ENCODE data around the gene GSTP1. TPM values are rescaled to one million over a fixed set of nuclear protein-coding genes. Genes with fewer than 3 reads are reported as not detected.
A peak's percentile ranks its signal among the peaks of the same experiment; 100 is the strongest.

Gene GSTP1
- total RNA-seq, 2 experiments from 2014 or later: 1,139 to 1,604 TPM

GRCh38 chr11:67614730-67615714, 31.4 kb downstream of the GSTP1 start:
- peak overlapping the region; percentile 59 for H3K4me3 ChIP-seq (ENCODE audit: low read depth, low read length, poor library complexity, severe bottlenecking)
- H4K20me1 ChIP-seq (ENCODE audit: insufficient read depth, low read length): no peaks in the 10 kb centered on the region
- peaks cover 34% of the 10 kb centered on the region for H3K4me1 ChIP-seq (ENCODE audit: insufficient read depth, low read length, poor library complexity, severe bottlenecking)
- peak overlapping the region; percentile 91 for H3K27ac ChIP-seq (ENCODE audit: low read depth, low read length, poor library complexity, severe bottlenecking)
- BruUV-seq (replicated peaks): no TSS peak
- H3K79me2 ChIP-seq (ENCODE audit: insufficient read depth, low read depth, low read length): no peaks in the 10 kb centered on the region
- peaks cover 36% of the 10 kb centered on the region for H3K36me3 ChIP-seq (ENCODE audit: insufficient read depth, low read length)
- peak overlapping the region; percentile 78 for H3K4me2 ChIP-seq (ENCODE audit: low read length)
- no peaks in the 10 kb centered on the region for H3K9me2 ChIP-seq (ENCODE audit: insufficient read depth, low read length)
- ChIA-PET POLR2A (interaction anchor here (0.7 to 1.2 kb wide), 3 partner anchors 15 to 52 kb away, joined by 3 to 4 read pairs (median 3); no protein-coding TSS in a partner anchor), CTCF (ENCODE audit: unreplicated experiment) (interaction anchor here (0.5 to 1.3 kb wide), 5 partner anchors 15 to 260 kb away, joined by 3 to 6 read pairs (median 3); no protein-coding TSS in a partner anchor)
- no peak overlapping the region for H2AFZ ChIP-seq (ENCODE audit: low read length)
- peak; percentile 67 for DNase-seq (ENCODE audit: low spot score)
- peak; percentile 77 for TF ChIP-seq CTCF (conservative IDR thresholded peaks at IDR 0.05; ENCODE audit: low read length)
- TF ChIP-seq EZH2phosphoT487 (IDR thresholded peaks at IDR 0.05; ENCODE audit: borderline replicate concordance, low read depth, low read length): no peak
- intact Hi-C loops (cut with micrococcal nuclease; ENCODE audit: unreplicated experiment): loop anchor here (1.0 kb wide), 1 partner anchor 43 kb away; no protein-coding TSS in a partner anchor
- no peaks in the 10 kb centered on the region for H3K9me3 ChIP-seq (ENCODE audit: low read length)

GRCh38 chr11:67615728-67616430, 32.3 kb downstream of the GSTP1 start:
- Histone ChIP-seq H3K9me2 (ENCODE audit: insufficient read depth, low read length) (no peaks in the 10 kb centered on the region), H3K79me2 (ENCODE audit: insufficient read depth, low read depth, low read length) (no peaks in the 10 kb centered on the region), H3K4me1 (ENCODE audit: insufficient read depth, low read length, poor library complexity, severe bottlenecking) (peaks cover 34% of the 10 kb centered on the region), H3K36me3 (ENCODE audit: insufficient read depth, low read length) (peaks cover 28% of the 10 kb centered on the region), H3K4me2 (ENCODE audit: low read length) (no peak overlapping the region), H4K20me1 (ENCODE audit: insufficient read depth, low read length) (no peaks in the 10 kb centered on the region), H3K9me3 (ENCODE audit: low read length) (no peaks in the 10 kb centered on the region), H3K27ac (ENCODE audit: low read depth, low read length, poor library complexity, severe bottlenecking) (no peak overlapping the region), H3K4me3 (ENCODE audit: low read depth, low read length, poor library complexity, severe bottlenecking) (no peak overlapping the region), H2AFZ (ENCODE audit: low read length) (no peak overlapping the region)
- ChIA-PET POLR2A (interaction anchor here (0.6 kb wide), 1 partner anchor 754 kb away, joined by 3 read pairs; no protein-coding TSS in a partner anchor), CTCF (ENCODE audit: unreplicated experiment) (interaction anchor here (0.5 to 1.1 kb wide), 2 partner anchors 36 to 260 kb away, joined by 3 to 6 read pairs; no protein-coding TSS in a partner anchor)
- intact Hi-C loops (cut with micrococcal nuclease; ENCODE audit: unreplicated experiment): no loop called here
- no peak for DNase-seq (ENCODE audit: low spot score)
- BruUV-seq (replicated peaks): no TSS peak
- no peak for TF ChIP-seq EZH2phosphoT487 (IDR thresholded peaks at IDR 0.05; ENCODE audit: borderline replicate concordance, low read depth, low read length)
- TF ChIP-seq CTCF (conservative IDR thresholded peaks at IDR 0.05; ENCODE audit: low read length): peak; percentile 44; the same call in 1 of the 2 replicates

Measured in OCI-LY7 (cell line).